GM19467 (cell line): Measurements from ENCODE around the gene IRX6.

ENCODE experiments used
- ATAC-seq: cut with Tn5 transposase; IDR thresholded peaks from one replicate; pipeline ENCODE4 v1.9.1; 2021; ENCODE audit warnings: mild to moderate bottlenecking, moderate library complexity; ENCODE audit not compliant: unreplicated experiment

The IRX6 gene

GRCh38 chr16:55364811-55365210 lies 40.8 kb downstream of the IRX6 start:
- ATAC-seq = no peak

DNA sequence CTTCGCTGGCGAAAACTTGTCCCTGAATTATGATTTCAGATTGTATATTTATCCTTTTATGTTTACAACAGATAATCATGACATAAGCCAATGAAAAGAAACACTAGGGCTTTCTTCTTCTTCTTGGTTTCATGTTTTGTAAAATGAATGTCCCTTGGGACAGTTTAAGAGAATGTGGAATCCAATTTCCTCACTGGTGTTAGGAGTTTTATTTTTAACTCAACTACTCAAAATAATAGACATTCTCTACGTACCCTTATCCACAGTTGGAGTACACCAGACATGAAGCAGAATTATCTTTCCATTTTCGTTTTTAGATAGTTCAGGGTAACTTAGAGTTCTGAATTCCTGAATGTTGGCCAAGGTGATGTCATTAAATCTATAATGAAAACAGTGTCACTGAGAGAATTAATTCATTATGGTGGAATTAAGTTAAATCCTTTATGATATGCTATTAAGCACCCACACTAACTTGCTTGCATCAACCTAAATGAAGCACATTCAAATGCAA lies 43.4 kb downstream of the IRX6 start:
- no peak for ATAC-seq

GRCh38 chr16:55367866-55368603 lies 44.0 kb downstream of the IRX6 start:
- no peak for ATAC-seq

GRCh38 chr16:55369151-55369550 lies 45.1 kb downstream of the IRX6 start:
- no peak for ATAC-seq

GRCh38 chr16:55370762-55371482 lies 46.9 kb downstream of the IRX6 start:
- no peak for ATAC-seq

DNA sequence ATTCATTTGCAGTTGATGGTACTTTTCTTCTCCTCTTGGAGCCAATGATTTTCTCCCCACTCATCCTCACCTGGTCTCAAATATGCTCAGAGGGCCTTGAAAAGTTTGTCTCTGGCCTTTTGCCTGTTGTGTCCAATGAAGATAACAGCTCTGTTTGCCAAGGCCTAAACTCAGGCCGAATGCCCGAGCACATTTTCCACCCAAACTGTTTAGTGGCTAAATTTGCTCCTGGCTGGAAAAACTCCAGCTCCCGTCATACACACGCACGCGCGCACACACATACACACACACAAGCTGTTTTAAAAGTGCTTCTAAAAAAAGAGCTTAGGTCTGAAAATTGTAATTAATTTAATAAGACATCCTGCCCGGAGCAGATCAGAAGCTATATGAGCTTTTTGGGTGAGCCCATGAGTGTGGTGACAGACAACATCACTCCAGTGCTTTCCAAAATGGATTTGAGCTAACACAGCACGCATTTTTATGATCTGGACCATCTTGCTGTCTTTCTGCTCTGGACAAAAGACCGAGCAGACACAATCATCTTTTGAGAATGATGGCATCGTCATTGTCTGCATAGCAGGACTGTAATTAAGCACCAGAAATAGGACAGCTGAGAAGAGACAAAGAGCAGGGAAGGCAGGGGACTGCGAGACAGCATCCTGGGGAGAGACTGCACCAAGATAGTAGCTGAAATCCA lies 48.9 kb downstream of the IRX6 start:
- no peak for ATAC-seq

GRCh38 chr16:55373489-55373832 lies 49.5 kb downstream of the IRX6 start:
- ATAC-seq = no peak

DNA sequence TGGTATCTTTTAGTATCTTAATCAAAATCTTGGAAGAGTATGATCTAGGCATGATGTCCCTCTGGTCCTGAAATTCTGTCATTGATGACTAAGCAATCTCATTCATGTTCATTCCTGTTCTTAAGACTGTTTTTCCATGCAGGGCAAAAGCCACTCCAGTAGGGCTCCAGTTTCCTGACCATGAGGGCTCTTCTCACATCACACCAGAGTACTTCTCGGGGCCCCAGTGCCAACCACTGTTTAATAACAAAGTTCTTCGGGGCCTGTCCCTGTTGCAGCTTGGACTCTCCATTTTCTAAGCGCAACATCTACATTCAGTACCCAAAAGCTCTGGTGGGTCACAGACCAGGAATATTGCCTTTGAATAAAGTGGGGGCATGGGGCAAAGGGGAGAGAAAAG lies 52.0 kb downstream of the IRX6 start:
- no peak for ATAC-seq

DNA sequence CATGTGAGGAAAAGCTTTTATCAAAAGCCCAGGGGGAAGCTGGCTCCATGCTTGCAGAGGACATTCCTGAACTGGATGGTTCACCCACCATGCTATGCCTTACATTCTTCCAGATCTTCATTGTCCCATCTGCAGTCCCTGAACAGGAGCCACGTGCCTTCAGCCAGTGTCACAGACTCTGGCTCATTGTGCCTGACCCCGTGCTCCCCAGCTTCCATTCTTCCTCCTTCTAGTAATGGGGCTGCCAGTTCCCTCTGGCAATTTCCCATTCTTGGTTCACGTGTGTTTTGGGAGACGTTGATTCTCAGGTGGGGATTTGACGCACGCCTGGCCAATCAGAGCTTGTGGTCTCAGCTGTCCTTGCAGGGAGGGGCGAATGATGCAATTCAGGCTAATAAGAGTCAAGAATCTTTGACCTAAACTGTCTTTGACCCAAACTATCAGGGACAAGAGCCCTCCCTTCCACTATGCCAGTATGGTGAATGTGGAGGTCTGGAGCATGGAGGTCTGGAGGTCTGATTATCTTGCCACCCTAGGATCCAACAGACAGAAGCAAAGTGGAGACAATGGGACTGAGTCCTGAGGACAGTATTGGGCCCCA lies 52.7 kb downstream of the IRX6 start:
- no peak for ATAC-seq

DNA sequence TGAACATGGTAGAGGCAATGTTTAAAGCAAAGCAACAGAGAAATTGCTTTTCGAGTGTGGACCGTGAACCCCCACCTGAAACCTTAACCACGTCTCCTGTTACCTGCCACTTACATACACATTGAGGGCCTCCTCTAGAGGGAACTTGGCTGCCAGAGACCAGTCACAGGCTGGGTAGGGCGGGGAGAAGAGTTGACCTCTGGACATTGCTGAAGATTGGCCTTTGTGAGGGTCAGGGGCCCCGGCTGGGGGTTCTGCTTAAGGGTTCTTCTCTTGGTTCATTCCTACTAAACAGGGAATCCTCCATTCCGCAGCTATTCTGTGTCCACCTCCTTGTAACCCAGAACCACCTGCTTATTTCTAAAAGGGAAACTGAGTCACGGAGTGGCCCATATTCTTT lies 53.8 kb downstream of the IRX6 start:
- ATAC-seq = no peak

DNA sequence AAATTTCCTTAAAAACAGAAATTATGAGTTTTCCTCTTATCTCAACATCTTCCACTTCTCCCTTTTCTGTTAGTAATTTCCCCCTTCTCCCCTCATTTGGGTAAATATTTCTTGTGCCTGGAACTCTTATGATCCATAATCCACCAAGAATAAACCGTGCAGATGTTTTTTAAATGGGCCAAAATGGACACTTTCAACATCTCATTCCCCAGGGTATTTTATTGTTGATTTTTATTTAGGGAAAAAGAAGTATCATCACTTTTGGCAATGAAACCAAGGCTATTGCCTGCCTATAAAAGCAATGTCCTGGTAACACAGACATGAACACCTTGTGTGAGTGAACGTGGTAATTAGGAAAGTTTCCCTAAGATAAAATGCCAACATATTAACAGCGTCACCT lies 54.6 kb downstream of the IRX6 start:
- no peak for ATAC-seq

DNA sequence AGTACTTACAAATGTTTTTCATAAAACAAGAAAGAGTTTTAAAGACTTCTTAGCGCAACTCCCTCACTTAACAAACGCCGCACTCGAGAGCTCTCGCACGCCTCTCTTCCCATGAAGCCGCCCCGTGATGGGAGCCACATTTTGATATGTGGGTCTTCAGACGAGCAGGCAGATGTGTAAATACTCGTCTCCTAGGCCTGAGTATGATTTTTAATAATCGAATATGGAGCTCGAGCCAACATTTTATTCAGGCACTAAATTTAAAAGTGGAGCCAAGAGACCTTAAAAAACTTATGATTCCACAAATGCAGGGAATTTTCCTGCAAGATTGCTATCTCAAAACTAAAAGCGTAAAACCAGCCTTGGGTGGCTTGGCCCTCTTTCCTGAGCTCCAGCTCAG lies 55.4 kb downstream of the IRX6 start:
- ATAC-seq = no peak

DNA sequence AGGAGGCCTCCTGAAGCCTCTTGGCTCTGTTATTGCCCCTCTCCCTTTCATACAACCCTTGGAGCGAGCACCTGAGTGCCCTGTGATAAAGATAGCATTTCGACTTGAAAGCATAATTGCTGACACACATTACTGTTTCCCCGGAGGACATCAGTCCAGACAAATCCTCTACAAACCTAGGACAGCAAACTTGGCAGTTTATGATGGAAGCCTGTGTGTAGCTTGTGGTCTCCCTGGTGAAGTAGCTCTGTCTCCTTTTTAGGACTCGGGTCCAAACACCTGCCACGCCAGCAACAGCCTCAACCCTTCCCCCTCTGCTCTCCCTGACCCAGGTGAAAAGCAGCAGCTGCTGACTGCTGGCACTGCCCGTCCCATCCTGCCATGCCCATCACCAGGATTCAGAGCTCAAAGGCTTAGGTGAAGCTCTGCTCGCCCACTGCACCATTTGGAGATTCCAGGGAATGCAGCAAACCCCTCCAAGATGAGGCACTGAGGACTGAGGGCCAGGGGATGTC lies 55.9 kb downstream of the IRX6 start:
- no peak for ATAC-seq
